Liver (tissue), 9 donors: ENCODE results near the gene PRKACA. TPM values are rescaled to one million over a fixed set of nuclear protein-coding genes. Genes with fewer than 3 reads are reported as not detected.

Experiments used
- DNase-seq: peaks from one replicate; pipeline ENCODE4 v3.0.0-alpha.2; 2017; ENCODE audit warnings: low spot score
- H3K27ac ChIP-seq, 2 donors: one replicate each; pipeline ENCODE4 v1.7.0; 2013; ENCODE audit warnings: inconsistent platforms in 2 of 2, low read length in 2 of 2, control low read depth in 1 of 2, low read depth in 1 of 2, mild to moderate bottlenecking in 1 of 2
- H3K27me3 ChIP-seq, 4 donors: one replicate each; pipeline versions ENCODE4 v1.6.1 to v1.7.0; 2013; ENCODE audit warnings: low read length in 3 of 4, inconsistent platforms in 1 of 4, mild to moderate bottlenecking in 1 of 4, moderate library complexity in 1 of 4; ENCODE audit not compliant: control insufficient read depth in 4 of 4, insufficient read depth in 4 of 4
- H3K36me3 ChIP-seq, 4 donors: one replicate each; pipeline versions ENCODE4 v1.6.1 to v1.7.0; 2013; ENCODE audit warnings: low read length in 3 of 4, mild to moderate bottlenecking in 3 of 4, low read depth in 1 of 4, moderate library complexity in 1 of 4; ENCODE audit not compliant: control insufficient read depth in 4 of 4, insufficient read depth in 3 of 4
- H3K4me1 ChIP-seq, 4 donors: one replicate each; pipeline versions ENCODE4 v1.6.1 to v1.7.0; 2013; ENCODE audit warnings: low read length in 3 of 4, mild to moderate bottlenecking in 3 of 4, moderate library complexity in 1 of 4; ENCODE audit not compliant: control insufficient read depth in 4 of 4, insufficient read depth in 4 of 4
- H3K4me3 ChIP-seq, 3 donors: one replicate each; pipeline versions ENCODE4 v1.6.1 to v1.7.0; 2013; ENCODE audit warnings: low read length in 3 of 3, control low read depth in 1 of 3, low read depth in 1 of 3, mild to moderate bottlenecking in 1 of 3
- H3K9ac ChIP-seq, 2 donors: one replicate each; pipeline ENCODE4 v1.7.0; 2013; ENCODE audit warnings: low read length in 2 of 2, mild to moderate bottlenecking in 2 of 2, moderate library complexity in 2 of 2, control low read depth in 1 of 2, low read depth in 1 of 2
- H3K9me3 ChIP-seq, 4 donors: one replicate each; pipeline versions ENCODE4 v1.6.1 to v1.7.0; 2013; ENCODE audit warnings: low read length in 3 of 4; ENCODE audit not compliant: control insufficient read depth in 4 of 4
- ATF3 ChIP-seq: IDR thresholded peaks from 2 replicates; pipeline ENCODE4 v1.6.1; 2016; ENCODE audit warnings: antibody characterized with exemption
- CTCF ChIP-seq: fragments of 150-350 bp; IDR thresholded peaks from 2 replicates; pipeline ENCODE4 v1.5.1; 2017; ENCODE audit warnings: improper control_type of control experiment, low read depth, low read length; ENCODE audit not compliant: missing input control
- FOXA1 ChIP-seq: IDR thresholded peaks from 2 replicates; pipeline ENCODE4 v1.6.1; 2016; ENCODE audit warnings: antibody characterized with exemption
- FOXA2 ChIP-seq: IDR thresholded peaks from 2 replicates; pipeline ENCODE4 v1.6.1; 2016; ENCODE audit warnings: antibody characterized with exemption
- GABPA ChIP-seq, 2 donors: IDR thresholded peaks in 1 of 2; conservative IDR thresholded peaks in 1 of 2; 2 replicates each; pipeline ENCODE4 v1.6.1; 2016; ENCODE audit warnings: antibody characterized with exemption in 2 of 2, mild to moderate bottlenecking in 1 of 2, moderate library complexity in 1 of 2
- HNF4A ChIP-seq, 2 donors: conservative IDR thresholded peaks; 2 replicates each; pipeline ENCODE4 v1.6.1; 2016; ENCODE audit warnings: antibody characterized with exemption in 2 of 2, mild to moderate bottlenecking in 2 of 2
- HNF4G ChIP-seq: IDR thresholded peaks from 2 replicates; pipeline ENCODE4 v1.6.1; 2016; ENCODE audit warnings: antibody characterized with exemption
- JUND ChIP-seq, 2 donors: IDR thresholded peaks; 2 replicates each; pipeline ENCODE4 v1.6.1; 2016; ENCODE audit warnings: antibody characterized with exemption in 2 of 2
- MAX ChIP-seq: IDR thresholded peaks from 2 replicates; pipeline ENCODE4 v1.6.1; 2016; ENCODE audit warnings: antibody characterized with exemption
- NR2F2 ChIP-seq: IDR thresholded peaks from 2 replicates; pipeline ENCODE4 v1.6.1; 2016; ENCODE audit warnings: antibody characterized with exemption
- RAD21 ChIP-seq, 2 donors: IDR thresholded peaks; 2 replicates each; pipeline ENCODE4 v1.6.1; 2016; ENCODE audit warnings: antibody characterized with exemption in 2 of 2, mild to moderate bottlenecking in 2 of 2
- REST ChIP-seq: IDR thresholded peaks from 2 replicates; pipeline ENCODE4 v1.6.1; 2016; ENCODE audit warnings: antibody characterized with exemption, mild to moderate bottlenecking
- RXRA ChIP-seq, 2 donors: IDR thresholded peaks; 2 replicates each; pipeline ENCODE4 v1.6.1; 2017 to 2018; ENCODE audit warnings: antibody characterized with exemption in 2 of 2, mild to moderate bottlenecking in 1 of 2
- SP1 ChIP-seq: IDR thresholded peaks from 2 replicates; pipeline ENCODE4 v1.6.1; 2018; ENCODE audit warnings: antibody characterized with exemption, mild to moderate bottlenecking
- TAF1 ChIP-seq: conservative IDR thresholded peaks from 2 replicates; pipeline ENCODE4 v1.6.1; 2016; ENCODE audit warnings: antibody characterized with exemption, mild to moderate bottlenecking
- YY1 ChIP-seq: IDR thresholded peaks from 2 replicates; pipeline ENCODE4 v1.6.1; 2016; ENCODE audit warnings: antibody characterized with exemption, mild to moderate bottlenecking
- ZBTB33 ChIP-seq: IDR thresholded peaks from 2 replicates; pipeline ENCODE4 v1.6.1; 2016; ENCODE audit warnings: antibody characterized with exemption
- WGBS: extraction: QIAGEN DNeasy Blood & Tissue Kit; methylation state at CpG from one replicate; pipeline ENCODE4 v1.1.7; 2013; 5-methylcytosine and 5-hydroxymethylcytosine counted together
- polyA plus RNA-seq, 2 donors: library from polyadenylated mRNA; stranded (reverse) in 1 of 2; unstranded in 1 of 2; fragments of 200-250 nt in 1 of 2; fragments of >200 nt in 1 of 2; fragmentation: Nextera tagmentation in 1 of 2; extraction: Ambion mirVana in 1 of 2; gene quantifications; one replicate each; pipeline versions ENCODE4 v1.2.1 to v1.2.3, GENCODE V29; 2013 to 2015
- total RNA-seq, 2 donors: library from RNA; depleted of rRNA; stranded (reverse); fragments of >200 nt; gene quantifications; one replicate each; pipeline ENCODE4 v1.2.3, GENCODE V29; 2014
- donor health status: healthy.
- donor health status: healthy.
- donor health status: healthy.
- donor health status: healthy.
- donor health status: healthy.

The PRKACA gene
- total and polyA plus RNA-seq, 4 donors: 15.5 to 72.4 (median 40.2) TPM

GRCh38 chr19:14114439-14114838 is 3.1 kb downstream of the PRKACA start:
- TF ChIP-seq REST (no peak), MAX (no peak), GABPA (IDR thresholded peaks at IDR 0.05 in 1 of 2, conservative IDR thresholded peaks at IDR 0.05 in 1 of 2) (no peak), RAD21 (IDR thresholded peaks at IDR 0.05) (no peak), ZBTB33 (no peak), YY1 (no peak), TAF1 (no peak), CTCF (no peak), HNF4G (no peak), RXRA (IDR thresholded peaks at IDR 0.05) (no peak), JUND (IDR thresholded peaks at IDR 0.05) (no peak), FOXA2 (no peak), NR2F2 (no peak), SP1 (no peak), FOXA1 (no peak), ATF3 (no peak), HNF4A (conservative IDR thresholded peaks at IDR 0.05) (no peak)

More at GRCh38 chr19:14114439-14114838, 3.1 kb downstream of the PRKACA start:
- no peaks in the 10 kb centered on the region for H3K36me3 ChIP-seq
- DNase-seq: no peak
- peaks cover 15 to 67% (median 57%) of the 10 kb centered on the region in 4 donors for H3K4me1 ChIP-seq
- WGBS: 92% methylated on average over 7 of the region's 7 CpGs
- H3K9ac ChIP-seq: no peak overlapping the region
- no peaks in the 10 kb centered on the region for H3K27me3 ChIP-seq
- H3K9me3 ChIP-seq: no peaks in the 10 kb centered on the region
- peak overlapping the region; percentile 88 to 97 for H3K27ac ChIP-seq
- H3K4me3 ChIP-seq: no peak overlapping the region
